Thoracic aorta (tissue), 2 donors: ENCODE measurements around the gene PAEP. TPM values are rescaled to one million over a fixed set of nuclear protein-coding genes. Genes with fewer than 3 reads are reported as not detected.
"Not testable (repeated sequence)": the region's sequence is repeated elsewhere in the genome, so short reads cannot be mapped to it uniquely, and the experiment has no call there.

Experiments
- ATAC-seq: fragments of 150-250 bp; one replicate; pipeline ENCODE4 v1.8.0; 2017; ENCODE audit warnings: low read depth; ENCODE audit not compliant: insufficient number of reproducible peaks, low FRiP score
- DNase-seq: peaks from one replicate; pipeline ENCODE4 v3.0.0-alpha.2; 2020; ENCODE audit warnings: low spot score
- H3K27ac ChIP-seq, 2 donors: fragments of 200-600 bp; sonication (generic); 1 replicate in 1 of 2; 2 replicates in 1 of 2; pipeline ENCODE4 v1.5.1; 2016; ENCODE audit warnings: mild to moderate bottlenecking in 2 of 2, moderate library complexity in 2 of 2
- H3K27me3 ChIP-seq: fragments of 200-600 bp; sonication (generic); replicated peaks from 2 replicates; pipeline ENCODE4 v1.6.0; 2016; ENCODE audit warnings: mild to moderate bottlenecking; ENCODE audit not compliant: insufficient read depth
- H3K36me3 ChIP-seq: fragments of 200-600 bp; sonication (generic); one replicate; pipeline ENCODE4 v1.5.1; 2016
- H3K4me1 ChIP-seq, 2 donors: fragments of 200-600 bp; sonication (generic); 1 replicate in 1 of 2; 2 replicates in 1 of 2; pipeline versions ENCODE4 v1.5.1 to v1.6.0; 2016; ENCODE audit warnings: low read depth in 2 of 2, mild to moderate bottlenecking in 1 of 2; ENCODE audit not compliant: control insufficient read depth in 1 of 2
- H3K4me3 ChIP-seq: fragments of 200-600 bp; sonication (generic); 2 replicates; pipeline ENCODE4 v1.5.1; 2016; ENCODE audit warnings: mild to moderate bottlenecking
- H3K9me3 ChIP-seq: fragments of 200-600 bp; sonication (generic); 2 replicates; pipeline ENCODE4 v1.5.1; 2016
- total RNA-seq, 2 donors: library from RNA; depleted of rRNA; stranded (reverse); fragments of >200 nt; gene quantifications; one replicate each; pipeline versions ENCODE4 v1.1.0 to v1.2.3, GENCODE V29; 2016
- TF ChIP-seq, protein P1 (sequence below): fragments of 200-600 bp; sonication (generic); IDR thresholded peaks from one replicate; pipeline ENCODE4 v1.5.1; 2019; ENCODE audit warnings: antibody characterized with exemption

Gene PAEP
- total RNA-seq, 2 donors from 2014 or later: not detected

GRCh38 chr9:135547756-135548736 lies 13.5 kb upstream of the PAEP start:
- Histone ChIP-seq H3K27ac (no peak overlapping the region), H3K36me3 (no peaks in the 10 kb centered on the region), H3K4me3 (no peak overlapping the region), H3K4me1 (no peaks in the 10 kb centered on the region), H3K9me3 (no peaks in the 10 kb centered on the region), H3K27me3 (no peaks in the 10 kb centered on the region)
- ATAC-seq (no peak), DNase-seq (no peak)
- TF ChIP-seq, protein P1, sequence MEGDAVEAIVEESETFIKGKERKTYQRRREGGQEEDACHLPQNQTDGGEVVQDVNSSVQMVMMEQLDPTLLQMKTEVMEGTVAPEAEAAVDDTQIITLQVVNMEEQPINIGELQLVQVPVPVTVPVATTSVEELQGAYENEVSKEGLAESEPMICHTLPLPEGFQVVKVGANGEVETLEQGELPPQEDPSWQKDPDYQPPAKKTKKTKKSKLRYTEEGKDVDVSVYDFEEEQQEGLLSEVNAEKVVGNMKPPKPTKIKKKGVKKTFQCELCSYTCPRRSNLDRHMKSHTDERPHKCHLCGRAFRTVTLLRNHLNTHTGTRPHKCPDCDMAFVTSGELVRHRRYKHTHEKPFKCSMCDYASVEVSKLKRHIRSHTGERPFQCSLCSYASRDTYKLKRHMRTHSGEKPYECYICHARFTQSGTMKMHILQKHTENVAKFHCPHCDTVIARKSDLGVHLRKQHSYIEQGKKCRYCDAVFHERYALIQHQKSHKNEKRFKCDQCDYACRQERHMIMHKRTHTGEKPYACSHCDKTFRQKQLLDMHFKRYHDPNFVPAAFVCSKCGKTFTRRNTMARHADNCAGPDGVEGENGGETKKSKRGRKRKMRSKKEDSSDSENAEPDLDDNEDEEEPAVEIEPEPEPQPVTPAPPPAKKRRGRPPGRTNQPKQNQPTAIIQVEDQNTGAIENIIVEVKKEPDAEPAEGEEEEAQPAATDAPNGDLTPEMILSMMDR: no peak

DNA sequence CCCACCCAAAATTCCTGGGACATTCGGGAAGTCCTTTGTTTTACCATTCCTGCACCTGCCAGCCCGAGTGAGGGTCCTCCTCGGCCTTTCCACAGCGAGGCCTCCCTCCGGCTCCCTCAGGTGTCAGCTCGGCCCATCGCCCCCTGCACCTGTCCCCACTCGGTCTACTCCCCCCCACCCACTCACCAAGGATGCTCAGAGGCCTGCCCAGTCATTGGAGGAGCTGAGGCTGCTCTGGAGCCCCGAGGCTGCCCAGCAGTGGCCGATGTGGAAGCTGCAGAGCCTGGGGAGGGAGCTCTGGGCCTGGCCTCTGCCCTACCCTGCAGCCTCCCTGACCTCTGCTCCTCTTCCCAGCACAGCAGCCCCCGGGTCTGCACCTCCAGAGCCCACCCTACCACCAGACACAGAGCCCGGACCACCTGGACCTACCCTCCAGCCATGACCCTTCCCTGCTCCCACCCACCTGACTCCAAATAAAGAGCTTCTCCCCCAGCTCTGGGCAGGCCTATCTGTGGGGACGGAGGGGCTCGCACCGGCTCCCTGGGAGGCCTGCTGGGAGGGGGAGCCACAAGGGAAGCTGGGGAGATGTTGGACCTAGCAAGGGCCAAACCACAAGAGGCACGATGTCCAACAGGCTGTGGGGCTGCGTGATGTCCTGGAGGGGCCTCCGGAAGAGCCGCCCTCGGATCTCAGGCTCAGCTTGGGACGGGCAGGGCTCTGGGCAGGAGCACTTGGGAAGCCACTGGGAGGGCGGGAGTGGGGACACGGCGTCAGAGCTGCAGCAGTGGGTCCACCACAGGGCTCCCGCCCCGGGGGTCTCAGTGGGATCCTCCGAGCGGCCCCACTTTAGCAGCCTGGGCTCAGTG lies 11.8 kb upstream of the PAEP start:
- H3K36me3 ChIP-seq, H3K4me1 ChIP-seq, ATAC-seq, DNase-seq, H3K27me3 ChIP-seq, H3K9me3 ChIP-seq, H3K4me3 ChIP-seq, H3K27ac ChIP-seq: not testable (repeated sequence)

GRCh38 chr9:135550344-135550918 lies 11.1 kb upstream of the PAEP start:
- ATAC-seq: no peak

DNA sequence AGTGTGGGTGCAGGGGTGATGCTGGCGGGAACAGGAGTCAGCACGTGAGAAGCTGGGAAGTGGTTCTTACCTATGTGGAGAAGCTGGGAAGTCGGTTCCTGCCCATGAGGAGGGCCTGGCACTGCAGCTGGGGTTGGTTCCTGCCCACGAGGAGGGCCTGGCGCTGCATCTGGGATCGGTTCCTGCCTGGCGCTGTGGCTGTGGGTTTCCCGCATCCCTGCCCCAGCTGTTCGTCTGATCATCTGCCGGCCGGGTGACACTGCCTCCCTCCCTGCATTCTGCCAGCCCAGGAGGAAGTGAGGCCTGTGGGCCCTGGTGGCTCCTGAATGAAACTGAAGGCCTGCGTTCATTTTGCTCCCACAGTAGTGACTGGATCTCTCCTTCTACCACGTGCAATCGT lies 10.5 kb upstream of the PAEP start:
- TF ChIP-seq, protein P1: no peak
- H3K4me1 ChIP-seq: no peaks in the 10 kb centered on the region
- no peaks in the 10 kb centered on the region for H3K36me3 ChIP-seq
- H3K27me3 ChIP-seq: no peaks in the 10 kb centered on the region
- H3K9me3 ChIP-seq: no peaks in the 10 kb centered on the region
- no peak overlapping the region for H3K4me3 ChIP-seq
- H3K27ac ChIP-seq: no peak overlapping the region
- DNase-seq (no peak), ATAC-seq (no peak)

More at GRCh38 chr9:135550344-135550918, 11.1 kb upstream of the PAEP start:
- no peak overlapping the region for H3K27ac ChIP-seq
- H3K4me3 ChIP-seq: no peak overlapping the region
- H3K27me3 ChIP-seq: no peaks in the 10 kb centered on the region
- TF ChIP-seq, protein P1: no peak
- no peak for DNase-seq
- no peaks in the 10 kb centered on the region for H3K9me3 ChIP-seq
- no peaks in the 10 kb centered on the region for H3K4me1 ChIP-seq
- no peaks in the 10 kb centered on the region for H3K36me3 ChIP-seq

DNA sequence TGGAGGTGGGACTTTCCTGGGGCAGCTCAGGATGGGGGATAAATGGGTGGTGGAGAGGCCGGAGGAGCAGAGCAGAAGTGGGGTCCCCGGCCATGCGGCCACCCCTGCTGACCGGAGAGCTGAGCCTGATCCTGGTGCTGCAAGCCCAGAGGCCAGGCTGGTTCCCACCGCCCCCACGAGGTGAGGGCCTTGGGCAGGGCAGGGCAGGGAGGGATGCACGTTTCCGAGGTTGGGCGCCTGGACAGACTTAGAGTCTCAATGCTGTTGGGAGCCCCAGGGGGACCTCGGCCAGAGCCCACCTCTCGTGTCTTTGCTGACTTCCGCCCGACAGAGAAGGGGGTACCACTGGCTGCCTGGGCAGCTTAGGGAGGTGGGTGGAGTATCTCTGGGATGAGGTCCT lies 10.1 kb upstream of the PAEP start:
- ATAC-seq (no peak), DNase-seq (no peak)
- TF ChIP-seq, protein P1: no peak
- H3K4me3 ChIP-seq: no peak overlapping the region
- H3K4me1 ChIP-seq: no peaks in the 10 kb centered on the region
- no peak overlapping the region for H3K27ac ChIP-seq
- H3K36me3 ChIP-seq: no peaks in the 10 kb centered on the region
- no peaks in the 10 kb centered on the region for H3K27me3 ChIP-seq
- no peaks in the 10 kb centered on the region for H3K9me3 ChIP-seq
